Measurements from ENCODE around the gene GATAD1.

DNA sequence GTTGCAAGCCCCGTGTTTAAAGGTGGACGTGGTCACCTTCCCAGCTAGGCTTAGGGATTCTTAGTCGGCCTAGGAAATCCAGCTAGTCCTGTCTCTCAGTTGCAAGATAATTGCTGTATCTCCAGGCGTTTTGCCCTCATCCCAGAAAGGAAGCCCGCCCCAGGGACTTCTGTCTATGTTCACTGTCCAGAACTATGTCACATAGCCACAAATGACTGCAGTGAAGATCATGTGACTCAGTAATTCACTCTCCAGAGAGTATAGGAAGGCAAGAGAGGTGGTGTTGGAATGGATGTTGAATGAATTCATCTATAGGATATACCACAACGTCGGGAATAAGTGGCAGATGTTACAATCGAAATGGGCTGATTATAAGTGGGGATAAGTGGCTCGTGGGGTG is 30.8 kb downstream of the GATAD1 start:
- no peak for TF ChIP-seq CTCF (conservative IDR thresholded peaks at IDR 0.05; ENCODE audit: low read length)
- TF ChIP-seq EZH2phosphoT487 (IDR thresholded peaks at IDR 0.05; ENCODE audit: borderline replicate concordance), result no peak

All from Loucy (cell line).